GM12864 (cell line): Measurements from ENCODE around the gene AKAP8L.

ENCODE experiments used
- DNase-seq: peaks from one replicate; pipeline ENCODE4 v3.0.0-alpha.2; 2011; ENCODE audit warnings: low read depth
- H3K4me3 ChIP-seq: 2 replicates; pipeline ENCODE4 v1.5.1; 2011; ENCODE audit warnings: mild to moderate bottlenecking, low read depth, low read length, control low read depth
- TF ChIP-seq, protein P1 (sequence below): IDR thresholded peaks from 2 replicates; pipeline ENCODE4 v1.5.1; 2011; ENCODE audit warnings: low read depth, mild to moderate bottlenecking, moderate library complexity, low read length, control low read depth, inconsistent platforms; ENCODE audit errors: missing control alignments

AKAP8L gene

DNA sequence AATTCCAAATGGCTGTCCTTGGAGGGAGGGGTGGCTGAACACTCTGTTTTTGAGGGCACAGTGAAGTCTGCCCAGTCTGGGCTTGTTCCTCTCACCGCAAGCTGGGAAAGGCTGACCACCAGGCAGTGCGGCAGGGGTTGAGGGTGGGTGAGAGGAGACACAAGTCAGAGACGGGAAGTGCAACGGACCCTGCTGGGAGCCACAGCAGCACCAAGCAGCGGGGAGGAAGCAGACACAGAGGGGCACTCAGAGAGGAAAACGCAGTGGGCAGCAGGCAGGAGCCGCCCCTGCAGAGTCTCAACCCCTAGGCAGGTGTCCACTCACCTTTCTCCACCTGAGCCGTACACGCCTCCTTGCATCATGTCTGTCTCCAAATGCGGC is 15.6 kb downstream of the AKAP8L start:
- no peak overlapping the region for H3K4me3 ChIP-seq
- TF ChIP-seq, protein P1, sequence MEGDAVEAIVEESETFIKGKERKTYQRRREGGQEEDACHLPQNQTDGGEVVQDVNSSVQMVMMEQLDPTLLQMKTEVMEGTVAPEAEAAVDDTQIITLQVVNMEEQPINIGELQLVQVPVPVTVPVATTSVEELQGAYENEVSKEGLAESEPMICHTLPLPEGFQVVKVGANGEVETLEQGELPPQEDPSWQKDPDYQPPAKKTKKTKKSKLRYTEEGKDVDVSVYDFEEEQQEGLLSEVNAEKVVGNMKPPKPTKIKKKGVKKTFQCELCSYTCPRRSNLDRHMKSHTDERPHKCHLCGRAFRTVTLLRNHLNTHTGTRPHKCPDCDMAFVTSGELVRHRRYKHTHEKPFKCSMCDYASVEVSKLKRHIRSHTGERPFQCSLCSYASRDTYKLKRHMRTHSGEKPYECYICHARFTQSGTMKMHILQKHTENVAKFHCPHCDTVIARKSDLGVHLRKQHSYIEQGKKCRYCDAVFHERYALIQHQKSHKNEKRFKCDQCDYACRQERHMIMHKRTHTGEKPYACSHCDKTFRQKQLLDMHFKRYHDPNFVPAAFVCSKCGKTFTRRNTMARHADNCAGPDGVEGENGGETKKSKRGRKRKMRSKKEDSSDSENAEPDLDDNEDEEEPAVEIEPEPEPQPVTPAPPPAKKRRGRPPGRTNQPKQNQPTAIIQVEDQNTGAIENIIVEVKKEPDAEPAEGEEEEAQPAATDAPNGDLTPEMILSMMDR: no peak

DNA sequence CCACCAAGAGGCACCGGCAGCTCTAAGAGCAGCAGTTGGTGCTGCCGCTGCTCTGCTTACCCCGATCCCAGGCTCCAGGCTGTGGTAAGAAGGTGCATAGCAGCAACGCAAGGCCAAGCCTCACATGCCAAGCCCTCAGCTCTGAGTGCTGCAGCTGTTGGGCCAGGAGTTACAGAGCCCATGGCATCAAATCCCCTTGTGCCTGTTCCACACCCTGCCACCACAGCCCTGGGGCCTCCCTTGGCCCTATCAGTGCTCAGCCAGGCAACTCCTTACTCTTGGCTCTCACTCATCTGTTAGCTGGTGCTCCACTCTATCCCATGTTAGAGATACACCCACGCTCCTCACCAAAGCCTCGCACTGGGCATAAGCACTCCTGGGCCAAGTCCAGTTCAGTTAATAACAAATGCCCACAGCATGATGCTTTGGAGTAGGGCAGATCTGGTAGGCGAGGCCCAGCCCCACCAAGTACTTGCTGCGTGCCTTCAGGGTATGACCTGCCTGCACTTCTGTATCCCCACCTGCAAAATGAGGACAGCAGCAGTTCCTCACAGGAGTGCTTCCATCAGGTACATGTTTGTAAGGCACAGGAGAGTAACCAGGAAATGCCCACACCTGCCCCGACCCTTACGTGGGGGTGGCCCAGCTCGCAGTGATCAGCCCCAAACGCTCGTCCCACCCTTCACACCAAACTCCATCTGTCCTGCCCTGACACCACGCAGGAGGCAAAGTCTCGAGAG is 16.2 kb downstream of the AKAP8L start:
- H3K4me3 ChIP-seq: no peak overlapping the region
- TF ChIP-seq, protein P1: no peak
- no peak for DNase-seq

More for the DNA sequence above, 15.6 kb downstream of the AKAP8L start:
- no peak for DNase-seq

DNA sequence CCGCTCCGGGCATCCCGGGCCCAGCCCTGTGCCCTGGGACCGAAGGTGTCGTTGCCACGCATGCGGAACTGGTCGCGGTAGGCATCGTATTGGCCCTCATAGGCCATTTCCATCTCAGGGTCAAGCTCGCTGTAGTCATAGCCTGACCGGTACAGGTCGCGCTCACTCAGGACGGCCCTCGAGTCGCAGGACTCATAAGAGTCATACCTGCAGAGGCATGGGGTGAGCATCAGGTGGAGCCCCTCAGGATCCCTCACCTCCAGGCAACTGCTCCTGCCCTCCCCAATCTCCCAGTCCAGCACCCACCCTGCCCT is 17.4 kb downstream of the AKAP8L start:
- TF ChIP-seq, protein P1: no peak

DNA sequence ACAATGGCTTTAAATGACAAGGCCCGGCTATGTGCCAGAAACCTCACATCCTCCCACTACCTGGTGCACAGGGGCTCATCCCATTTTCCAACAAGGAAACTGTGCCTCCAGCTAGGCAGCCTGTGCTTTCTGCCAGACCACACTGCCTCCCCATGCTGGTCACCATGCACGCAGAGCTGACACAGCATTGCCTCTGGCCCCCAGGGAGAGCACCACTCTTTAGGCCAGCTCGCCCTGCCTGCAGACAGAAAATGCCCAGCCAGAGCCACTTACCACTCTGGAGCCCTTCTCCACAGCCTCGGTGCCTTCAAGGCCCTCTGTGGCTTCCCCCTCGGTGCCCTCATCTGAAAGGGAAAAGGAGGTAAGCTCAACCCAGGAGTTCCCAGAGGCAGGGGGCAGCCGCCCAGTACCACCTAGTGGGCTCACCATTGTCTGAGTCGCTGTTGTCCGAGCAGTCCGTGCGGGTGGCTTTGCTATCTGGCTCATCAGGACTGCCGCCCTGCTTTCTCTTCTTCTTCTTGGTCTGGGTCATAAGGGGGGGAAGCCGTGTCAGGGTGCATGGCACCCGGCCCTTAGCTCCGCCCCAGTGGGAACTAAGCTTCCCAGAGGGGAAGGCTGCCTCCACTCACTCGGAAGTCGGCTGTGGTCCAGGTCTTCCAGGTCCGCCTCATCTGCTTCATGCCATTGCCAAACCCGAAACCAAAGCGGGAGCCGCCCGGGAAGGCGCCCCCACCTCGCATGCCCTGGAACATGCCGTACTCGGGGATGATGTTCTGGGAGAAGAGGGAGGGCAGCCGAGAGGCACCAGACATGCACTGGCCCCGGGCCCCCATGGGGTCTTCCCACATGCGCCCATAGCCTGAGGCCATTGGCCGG is 18.0 kb downstream of the AKAP8L start:
- H3K4me3 ChIP-seq: no peak overlapping the region
- TF ChIP-seq, protein P1: no peak
- DNase-seq: no peak

More for the DNA sequence above, 17.4 kb downstream of the AKAP8L start:
- H3K4me3 ChIP-seq: no peak overlapping the region
- no peak for DNase-seq

DNA sequence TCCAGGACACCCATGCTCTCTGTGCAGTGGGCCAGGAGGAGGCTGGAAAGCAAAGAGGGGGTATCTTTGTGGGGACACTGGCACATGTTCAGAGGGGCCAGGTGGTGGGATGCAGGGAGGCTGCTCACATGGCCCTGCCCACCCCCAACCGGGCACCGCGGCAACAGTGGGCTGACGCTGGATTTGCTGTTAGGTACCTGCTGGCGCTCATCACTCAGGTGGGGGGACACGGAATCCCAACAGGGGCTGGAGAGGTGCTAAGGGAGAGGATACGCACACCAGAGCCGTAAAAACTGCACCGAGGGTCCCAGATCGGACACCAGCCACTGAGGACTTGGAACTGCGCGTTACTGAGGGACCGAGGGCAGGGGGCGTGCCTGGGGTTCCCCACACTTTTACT is 19.2 kb downstream of the AKAP8L start:
- no peak for DNase-seq
- TF ChIP-seq, protein P1: no peak
- H3K4me3 ChIP-seq: no peak overlapping the region

DNA sequence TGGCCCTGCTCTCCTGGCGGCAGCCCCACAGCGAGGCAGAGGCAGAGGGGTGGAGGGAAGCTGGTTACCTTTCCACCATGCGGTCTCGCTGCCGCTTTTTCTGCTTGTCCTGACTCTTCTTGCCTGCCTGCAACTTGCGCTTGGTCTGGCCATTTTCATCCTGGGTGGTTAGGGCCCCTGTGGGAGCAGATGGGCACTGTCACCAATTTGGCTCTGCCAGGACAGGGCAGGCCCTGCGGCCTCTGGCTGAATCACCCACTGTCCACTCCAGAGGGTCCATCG is 19.6 kb downstream of the AKAP8L start:
- H3K4me3 ChIP-seq: no peak overlapping the region
- TF ChIP-seq, protein P1: no peak
- DNase-seq: no peak
